NCI-H345 treated with DMSO at 0.1 percent for 48 hours (cell line): ENCODE results near the gene EXD3.
"Not testable (repeated sequence)": the region's sequence is repeated elsewhere in the genome, so short reads cannot be mapped to it uniquely, and the experiment has no call there.

Experiments
- DNase-seq: peaks from one replicate; lab custom pipeline; 2025; ENCODE audit not compliant: unreplicated experiment; lab: John Stamatoyannopoulos, UW

Gene EXD3

GRCh38 chr9:137348769-137349470 is 74.0 kb downstream of the EXD3 start:
- no peak for DNase-seq

DNA sequence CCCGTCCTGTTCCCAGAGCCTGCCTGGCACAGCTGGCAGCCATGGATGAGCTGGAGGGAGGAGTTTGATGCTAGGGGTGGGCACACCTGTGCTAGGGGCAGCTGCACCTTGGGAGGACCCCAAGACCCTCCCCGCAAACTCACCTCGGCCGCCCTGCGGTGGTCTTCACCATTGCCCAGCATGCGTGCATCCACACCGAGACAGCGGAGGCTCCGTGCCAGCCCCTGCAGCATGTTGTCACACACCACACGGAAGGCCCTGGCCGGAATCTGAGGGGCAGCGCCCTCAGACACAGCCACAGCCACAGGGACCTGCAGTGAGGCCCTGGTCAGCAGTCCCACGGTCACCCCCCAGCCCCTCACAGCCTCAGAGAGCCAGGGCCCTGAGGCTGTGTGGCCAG is 75.0 kb downstream of the EXD3 start:
- no peak for DNase-seq

DNA sequence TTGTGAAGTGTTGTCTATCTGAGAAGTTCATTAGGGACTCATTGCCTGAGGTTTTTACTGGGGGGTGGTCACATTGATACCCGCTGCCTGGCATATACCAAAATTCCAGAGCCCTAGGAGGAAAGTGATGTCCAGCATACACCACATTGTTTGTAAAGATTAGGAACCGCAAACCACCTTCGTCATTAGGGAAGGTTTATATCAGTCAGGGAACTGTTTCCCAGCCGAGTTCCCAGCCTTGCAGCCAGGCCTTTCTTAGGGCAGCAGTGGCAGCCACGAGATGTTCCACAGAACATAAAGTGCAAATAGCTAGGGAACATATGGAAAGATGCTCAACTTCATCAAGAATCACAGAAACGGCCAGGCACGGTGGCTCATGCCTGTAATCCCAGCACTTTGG is 80.5 kb downstream of the EXD3 start:
- no peak for DNase-seq

- DNase-seq, result no peak
Measured at GRCh38 chr9:137341227-137341626, 81.7 kb downstream of the EXD3 start.

DNA sequence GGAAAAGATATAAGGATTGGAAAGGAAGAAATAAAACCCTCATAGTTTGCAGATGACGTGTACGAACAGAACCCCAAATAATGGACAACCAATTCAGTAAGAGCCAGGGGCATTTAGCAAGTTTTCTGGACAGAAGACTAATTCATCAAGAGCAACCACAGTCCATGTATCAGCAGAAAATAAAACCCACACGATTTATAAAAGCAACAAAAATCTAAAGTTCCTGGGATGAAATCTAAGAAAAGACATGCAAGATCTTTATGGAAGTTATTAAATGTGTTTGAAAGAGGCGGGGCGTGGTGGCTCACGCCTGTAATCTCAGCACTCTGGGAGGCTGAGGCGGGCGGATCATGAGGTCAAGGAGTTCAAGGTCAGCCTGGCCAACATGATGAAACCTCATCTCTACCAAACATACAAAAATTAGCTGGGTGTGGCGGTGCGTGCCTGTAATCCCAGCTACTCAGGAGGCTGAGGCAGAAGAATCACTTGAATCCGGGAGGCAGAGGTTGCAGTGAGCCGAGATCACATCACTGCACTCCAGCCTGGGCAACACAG is 83.0 kb downstream of the EXD3 start:
- not testable (repeated sequence) for DNase-seq

GRCh38 chr9:137339045-137339907 is 83.7 kb downstream of the EXD3 start:
- DNase-seq, result no peak

- no peak for DNase-seq
Measured at GRCh38 chr9:137336735-137337134, 86.2 kb downstream of the EXD3 start.

GRCh38 chr9:137333016-137333671 is 89.8 kb downstream of the EXD3 start:
- DNase-seq, result no peak

DNA sequence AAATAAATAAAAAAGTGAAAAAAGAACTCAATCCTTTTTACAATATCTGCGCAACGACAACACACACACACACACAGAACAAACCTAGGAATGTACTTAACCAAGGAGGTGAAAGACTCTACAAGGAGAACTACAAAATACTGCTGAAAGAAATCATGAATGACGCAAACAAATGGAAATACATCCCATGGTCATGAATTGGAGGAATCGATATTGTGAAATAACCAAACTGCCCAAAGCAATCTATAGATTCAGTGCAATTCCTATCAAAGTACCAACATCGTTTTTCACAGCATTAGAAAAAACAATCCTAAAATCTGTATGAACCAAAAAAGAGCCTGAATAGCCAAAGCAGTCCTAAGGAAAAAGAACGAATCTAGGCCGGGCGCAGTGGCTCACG is 91.0 kb downstream of the EXD3 start:
- DNase-seq, result no peak

DNA sequence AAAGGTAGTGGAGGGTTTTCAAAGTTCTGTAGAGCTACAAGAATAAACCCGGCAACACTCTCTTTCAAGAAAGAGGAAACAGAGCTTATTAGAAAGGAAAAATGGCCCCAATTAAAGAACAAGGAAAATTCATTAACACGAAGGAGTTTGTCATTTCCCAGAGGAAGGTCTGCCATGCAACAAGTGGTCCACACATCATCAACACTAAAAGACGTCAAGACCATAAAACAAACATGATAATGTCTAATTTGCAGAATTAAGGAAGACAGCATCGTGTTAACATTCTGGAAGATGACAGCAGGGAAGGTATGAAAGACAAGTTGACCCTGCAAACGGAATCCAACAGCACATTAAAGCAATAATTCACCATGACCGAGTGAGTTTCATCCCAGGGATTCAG is 92.3 kb downstream of the EXD3 start:
- no peak for DNase-seq

- not testable (repeated sequence) for DNase-seq
Measured at GRCh38 chr9:137329590-137329989, 93.4 kb downstream of the EXD3 start.

GRCh38 chr9:137327641-137328550 is 95.1 kb downstream of the EXD3 start:
- DNase-seq, result not testable (repeated sequence)

DNA sequence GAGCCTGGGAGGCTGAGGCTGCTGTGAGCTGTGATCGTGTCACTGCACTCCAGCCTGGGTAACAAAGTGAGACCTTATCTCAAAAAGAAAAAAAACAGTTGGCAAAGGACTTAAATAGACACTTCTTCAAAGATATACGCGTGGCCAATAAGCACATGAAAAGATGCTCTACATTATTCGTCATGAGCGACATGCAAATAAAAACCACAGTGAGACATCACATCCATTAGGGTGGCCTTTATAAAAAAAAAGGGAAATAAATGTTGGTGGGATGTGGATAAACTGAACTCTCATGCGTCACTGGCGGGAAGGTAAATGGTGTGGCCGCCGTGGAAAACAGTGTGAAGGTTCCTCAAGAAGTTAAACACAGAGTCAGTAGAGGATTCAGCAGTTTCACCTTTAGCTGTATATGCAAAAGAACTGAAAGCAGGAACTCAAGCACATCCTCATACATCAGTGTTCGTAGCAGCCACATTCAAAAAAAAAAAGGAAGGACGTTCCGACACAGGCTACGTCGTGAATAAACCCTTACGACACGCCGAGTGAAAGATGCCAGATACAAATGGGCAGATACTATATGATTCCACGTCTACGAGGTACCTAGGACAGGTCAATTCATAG is 96.4 kb downstream of the EXD3 start:
- no peak for DNase-seq

- DNase-seq, result no peak
Measured at GRCh38 chr9:137325799-137326198, 97.2 kb downstream of the EXD3 start.

GRCh38 chr9:137325124-137325523 is 97.8 kb downstream of the EXD3 start:
- no peak for DNase-seq

- DNase-seq, result no peak
Measured at GRCh38 chr9:137323531-137324331, 99.2 kb downstream of the EXD3 start.

DNA sequence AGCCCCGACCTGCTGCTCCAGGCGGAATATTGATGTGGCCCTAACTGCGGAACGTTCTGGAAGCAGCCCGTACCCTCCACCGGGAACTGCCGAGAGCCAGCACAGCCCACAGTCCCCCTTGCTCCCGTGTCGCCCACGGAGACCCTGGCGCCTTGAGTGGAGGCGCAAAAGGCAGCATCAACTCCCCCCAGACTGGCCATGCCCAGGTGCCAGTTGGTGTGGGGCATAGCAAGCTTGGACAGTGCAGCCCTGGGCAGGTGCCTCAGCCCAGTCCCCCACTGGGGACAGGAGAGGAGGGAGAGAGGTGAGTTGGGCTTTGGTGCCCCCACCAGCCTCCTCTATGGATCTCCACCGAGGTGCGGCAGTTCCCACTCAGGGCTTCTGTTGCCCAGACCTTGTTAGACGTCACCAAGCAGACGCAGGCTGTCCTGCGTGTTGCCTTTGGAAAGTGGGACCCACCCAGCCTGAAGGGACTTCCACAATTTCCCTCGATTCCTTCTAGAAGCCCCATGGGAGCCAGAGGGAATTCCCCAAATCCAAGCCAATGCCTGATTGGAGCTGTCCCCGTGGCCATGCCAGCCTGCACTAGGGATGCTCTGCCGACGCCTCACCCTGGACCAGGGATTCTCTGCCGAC is 101.1 kb downstream of the EXD3 start:
- DNase-seq, result no peak

GRCh38 chr9:137320555-137321384 is 102.2 kb downstream of the EXD3 start:
- DNase-seq, result no peak
